HepG2 (cell line): ENCODE data around the gene ZFYVE21. TPM values are rescaled to one million over a fixed set of nuclear protein-coding genes. Genes with fewer than 3 reads are reported as not detected.

Source experiments
- ATAC-seq: fragments of 200-7000 bp; cut with Tn5 transposase; 3 replicates; pipeline ENCODE4 v1.9.1; 2020; ENCODE audit warnings: mild to moderate bottlenecking, moderate library complexity
- BruUV-seq: library from RNA; stranded (reverse); fragments of 400-500 nt; replicated peaks from 2 replicates; lab custom pipeline; 2021; lab: Mats Ljungman, UMichigan
- CTCF ChIA-PET: fragments of 300-600 bp; formaldehyde crosslinking; extraction: SDS; loops from one replicate; lab custom pipeline; 2021; ENCODE audit warnings: low total read pairs, inconsistent platforms, low intra/inter-chr PET ratio; lab: Yijun Ruan, JAX
- POLR2A ChIA-PET: fragments of 350-600 bp; sonication (Branson Sonifier 250); formaldehyde crosslinking; loops from one replicate; lab custom pipeline; 2020; ENCODE audit warnings: antibody characterized with exemption, inconsistent platforms; lab: Yijun Ruan, JAX
- DNase-seq: peaks from one replicate; pipeline ENCODE4 v3.0.0-alpha.2; 2015; ENCODE audit warnings: low spot score
- FAIRE-seq: peaks from 3 replicates; lab custom pipeline; 2011; peaks lifted over from hg19 to GRCh38; lab: Jason Lieb, UNC
- H2AFZ ChIP-seq: one replicate; pipeline ENCODE4 v1.6.1; 2011; ENCODE audit warnings: low read length, inconsistent platforms
- H3K27ac ChIP-seq: fragments of 300-600 bp; 3 replicates; pipeline ENCODE4 v1.8.0; 2011; ENCODE audit warnings: mixed run types, mild to moderate bottlenecking, mixed read lengths, low read length, inconsistent platforms; ENCODE audit not compliant: insufficient read depth; ENCODE audit errors: extremely low read length
- H3K27me3 ChIP-seq, 2 experiments: fragments of 200-600 bp in 1 of 2; 2 replicates in 1 of 2; 3 replicates in 1 of 2; pipeline versions ENCODE4 v1.6.0 to v1.8.0; 2011; ENCODE audit warnings: low read length in 2 of 2, mild to moderate bottlenecking in 2 of 2, moderate library complexity in 2 of 2, inconsistent platforms in 1 of 2; ENCODE audit not compliant: insufficient read depth in 2 of 2, control insufficient read depth in 1 of 2
- H3K36me3 ChIP-seq, 2 experiments: fragments of 200-600 bp in 1 of 2; replicated peaks in 1 of 2; 2 replicates in 1 of 2; 3 replicates in 1 of 2; pipeline versions ENCODE4 v1.5.1 to v1.8.0; 2011; ENCODE audit warnings: low read length in 2 of 2, inconsistent platforms in 1 of 2; ENCODE audit not compliant: insufficient read depth in 2 of 2, control insufficient read depth in 1 of 2
- H3K4me1 ChIP-seq: 2 replicates; pipeline ENCODE4 v1.5.1; 2012; ENCODE audit warnings: low read length, inconsistent platforms; ENCODE audit not compliant: insufficient read depth
- H3K4me2 ChIP-seq: 2 replicates; pipeline ENCODE4 v1.6.0; 2011; ENCODE audit warnings: low read depth, low read length, inconsistent platforms
- H3K4me3 ChIP-seq, 3 experiments: fragments of 200-600 bp in 1 of 3; sonication (generic), shearing (Covaris generic) in 1 of 3; replicated peaks in 1 of 3; 2 replicates each; pipeline ENCODE4 v1.5.1; 2011 to 2016; ENCODE audit warnings: low read length in 3 of 3, inconsistent platforms in 2 of 3, low read depth in 2 of 3, mild to moderate bottlenecking in 2 of 3, control low read depth in 1 of 3, mixed read lengths in 1 of 3; ENCODE audit not compliant: insufficient read depth in 1 of 3
- H3K79me2 ChIP-seq: one replicate; pipeline ENCODE4 v1.6.1; 2011; ENCODE audit warnings: low read length, inconsistent platforms; ENCODE audit not compliant: insufficient read depth
- H3K9ac ChIP-seq: 2 replicates; pipeline ENCODE4 v1.6.0; 2011; ENCODE audit warnings: mild to moderate bottlenecking, low read depth, low read length, inconsistent platforms; ENCODE audit not compliant: insufficient read depth
- H3K9me3 ChIP-seq: 2 replicates; pipeline ENCODE4 v1.5.1; 2012; ENCODE audit warnings: mild to moderate bottlenecking, low read length
- H4K20me1 ChIP-seq: 2 replicates; pipeline ENCODE4 v1.6.0; 2011; ENCODE audit warnings: inconsistent platforms, mild to moderate bottlenecking, low read length, moderate library complexity; ENCODE audit not compliant: insufficient read depth
- ATF7 ChIP-seq, 2 experiments: fragments of 450-650 bp in 1 of 2; sonication (generic) in 1 of 2; formaldehyde crosslinking in 1 of 2; IDR thresholded peaks; 2 replicates each; pipeline versions ENCODE4 v1.4.0 to v1.6.1; 2016 to 2020; ENCODE audit warnings: antibody characterized with exemption in 1 of 2, mild to moderate bottlenecking in 1 of 2, missing genetic modification reagents in 1 of 2
- HNRNPUL1 ChIP-seq: fragments of 200-400 bp; formaldehyde crosslinking; IDR thresholded peaks from 2 replicates; pipeline ENCODE4 v1.6.1; 2017; ENCODE audit warnings: low read depth, mild to moderate bottlenecking, low read length, moderate library complexity
- MAFG ChIP-seq: sonication (generic); formaldehyde crosslinking; IDR thresholded peaks from 2 replicates; pipeline ENCODE4 v1.5.1; 2020; ENCODE audit warnings: mild to moderate bottlenecking, missing genetic modification reagents
- MTA1 ChIP-seq: sonication (generic); formaldehyde crosslinking; IDR thresholded peaks from 2 replicates; pipeline ENCODE4 v1.4.0; 2020; ENCODE audit warnings: missing genetic modification reagents, mild to moderate bottlenecking, borderline replicate concordance
- MTF2 ChIP-seq: sonication (generic); formaldehyde crosslinking; IDR thresholded peaks from 2 replicates; pipeline ENCODE4 v1.5.0; 2020; ENCODE audit warnings: missing genetic modification reagents, borderline replicate concordance
- PHF5A ChIP-seq: IDR thresholded peaks from one replicate; pipeline ENCODE4 v1.6.1; 2018; ENCODE audit warnings: low read depth, missing genetic modification reagents; ENCODE audit not compliant: unreplicated experiment
- SAFB2 ChIP-seq: sonication (generic); formaldehyde crosslinking; IDR thresholded peaks from 2 replicates; pipeline ENCODE4 v1.5.1; 2020; ENCODE audit warnings: missing genetic modification reagents, low read depth, mild to moderate bottlenecking, borderline replicate concordance
- SAP130 ChIP-seq: IDR thresholded peaks from 2 replicates; pipeline ENCODE4 v1.6.1; 2016; ENCODE audit warnings: low read depth
- STAT5B ChIP-seq: sonication (generic); formaldehyde crosslinking; IDR thresholded peaks from 2 replicates; pipeline ENCODE4 v1.4.0; 2020; ENCODE audit warnings: missing genetic modification reagents
- YY1 ChIP-seq: IDR thresholded peaks from 2 replicates; pipeline ENCODE4 v1.6.1; 2011; ENCODE audit warnings: low read length, low read depth, moderate library complexity, mild to moderate bottlenecking; ENCODE audit not compliant: insufficient read depth, insufficient replicate concordance
- ZNF264 ChIP-seq: sonication (generic); formaldehyde crosslinking; IDR thresholded peaks from 2 replicates; pipeline ENCODE4 v1.4.0; 2020; ENCODE audit warnings: missing genetic modification reagents
- ZNF549 ChIP-seq: sonication (generic); formaldehyde crosslinking; IDR thresholded peaks from 2 replicates; pipeline ENCODE4 v1.5.0; 2020; ENCODE audit warnings: missing genetic modification reagents
- ZNF781 ChIP-seq: sonication (generic); formaldehyde crosslinking; IDR thresholded peaks from 2 replicates; pipeline ENCODE4 v1.5.1; 2020; ENCODE audit warnings: borderline replicate concordance, mild to moderate bottlenecking, missing genetic modification reagents; ENCODE audit errors: not compliant biosample characterization
- WGBS: methylation state at CpG from one replicate; pipeline ENCODE4 v1.1.6; 2017; ENCODE audit warnings: low lambda C conversion rate; 5-methylcytosine and 5-hydroxymethylcytosine counted together
- in situ Hi-C: cut with HindIII; loops from 2 replicates; pipeline ENCODE4 v1.10.0; 2017; ENCODE audit warnings: low pct_unique_long_range_greater_than_20kb; ENCODE audit not compliant: extremely low pct_ligation_motif_present
- intact Hi-C: fragments of 100-400 bp; cut with micrococcal nuclease; formaldehyde crosslinking; loops from one replicate; pipeline ENCODE4 v1.10.0; 2022; ENCODE audit not compliant: unreplicated experiment
- polyA plus RNA-seq, 8 experiments: library from polyadenylated mRNA; depleted of rRNA in 3 of 8; stranded (reverse) in 7 of 8; unstranded in 1 of 8; fragments of >200 nt; fragmentation: Illumina TruSeq in 4 of 8; extraction: Trizol in 4 of 8; gene quantifications; 2 replicates each; pipeline versions ENCODE4 v1.2.1 to v1.2.3, GENCODE V29; 2011 to 2016; ENCODE audit warnings: low read depth in 4 of 8, missing spikeins in 1 of 8, mixed read lengths in 1 of 8; ENCODE audit not compliant: insufficient read depth in 1 of 8
- total RNA-seq, 5 experiments: library from RNA; depleted of rRNA; stranded (reverse); fragments of >200 nt; fragmentation: Illumina TruSeq; extraction: Trizol; gene quantifications; 2 replicates each; pipeline ENCODE4 v1.2.3, GENCODE V29; 2016; ENCODE audit warnings: low read depth in 1 of 5
- TF ChIP-seq, protein P1 (sequence below): sonication (generic); formaldehyde crosslinking; IDR thresholded peaks from 2 replicates; pipeline ENCODE4 v1.4.0; 2020; ENCODE audit warnings: missing genetic modification reagents, mild to moderate bottlenecking, borderline replicate concordance
- TF ChIP-seq, protein P2 (sequence below): sonication (generic); formaldehyde crosslinking; IDR thresholded peaks from 2 replicates; pipeline ENCODE4 v1.4.0; 2020; ENCODE audit warnings: missing genetic modification reagents
- TF ChIP-seq, protein P3 (sequence below): sonication (generic); formaldehyde crosslinking; IDR thresholded peaks from 2 replicates; pipeline ENCODE4 v1.5.0; 2020; ENCODE audit warnings: mild to moderate bottlenecking, missing genetic modification reagents

ZFYVE21 gene
- total and polyA plus RNA-seq, 2 of the 13 experiments (the other 11 are each of a cell fraction or from before 2014, with no cell fraction given) = 34.3 to 34.4 TPM

DNA sequence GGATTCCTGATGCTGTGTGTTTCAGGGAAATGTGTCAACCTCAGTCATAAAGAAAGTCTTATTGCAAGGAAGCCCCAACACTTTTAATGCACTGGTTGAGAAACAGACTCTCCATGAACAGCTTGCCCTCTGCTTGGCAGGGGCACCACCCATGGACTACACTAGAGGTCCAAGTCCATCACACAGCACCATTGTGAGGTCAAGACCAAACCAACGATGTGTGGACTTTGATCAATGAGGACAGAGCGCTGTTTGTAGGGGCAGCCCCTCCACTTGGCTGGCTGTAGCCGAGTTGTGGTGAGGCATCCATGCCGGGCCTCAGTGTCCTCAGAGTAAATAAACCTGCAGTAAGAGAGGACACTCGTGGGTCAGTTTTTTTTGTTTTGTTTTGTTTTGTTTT lies 29.8 kb downstream of the ZFYVE21 start (continued):
- TF ChIP-seq, protein P1, sequence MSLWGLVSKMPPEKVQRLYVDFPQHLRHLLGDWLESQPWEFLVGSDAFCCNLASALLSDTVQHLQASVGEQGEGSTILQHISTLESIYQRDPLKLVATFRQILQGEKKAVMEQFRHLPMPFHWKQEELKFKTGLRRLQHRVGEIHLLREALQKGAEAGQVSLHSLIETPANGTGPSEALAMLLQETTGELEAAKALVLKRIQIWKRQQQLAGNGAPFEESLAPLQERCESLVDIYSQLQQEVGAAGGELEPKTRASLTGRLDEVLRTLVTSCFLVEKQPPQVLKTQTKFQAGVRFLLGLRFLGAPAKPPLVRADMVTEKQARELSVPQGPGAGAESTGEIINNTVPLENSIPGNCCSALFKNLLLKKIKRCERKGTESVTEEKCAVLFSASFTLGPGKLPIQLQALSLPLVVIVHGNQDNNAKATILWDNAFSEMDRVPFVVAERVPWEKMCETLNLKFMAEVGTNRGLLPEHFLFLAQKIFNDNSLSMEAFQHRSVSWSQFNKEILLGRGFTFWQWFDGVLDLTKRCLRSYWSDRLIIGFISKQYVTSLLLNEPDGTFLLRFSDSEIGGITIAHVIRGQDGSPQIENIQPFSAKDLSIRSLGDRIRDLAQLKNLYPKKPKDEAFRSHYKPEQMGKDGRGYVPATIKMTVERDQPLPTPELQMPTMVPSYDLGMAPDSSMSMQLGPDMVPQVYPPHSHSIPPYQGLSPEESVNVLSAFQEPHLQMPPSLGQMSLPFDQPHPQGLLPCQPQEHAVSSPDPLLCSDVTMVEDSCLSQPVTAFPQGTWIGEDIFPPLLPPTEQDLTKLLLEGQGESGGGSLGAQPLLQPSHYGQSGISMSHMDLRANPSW (CRISPR knock-in tag) = no peak

DNA sequence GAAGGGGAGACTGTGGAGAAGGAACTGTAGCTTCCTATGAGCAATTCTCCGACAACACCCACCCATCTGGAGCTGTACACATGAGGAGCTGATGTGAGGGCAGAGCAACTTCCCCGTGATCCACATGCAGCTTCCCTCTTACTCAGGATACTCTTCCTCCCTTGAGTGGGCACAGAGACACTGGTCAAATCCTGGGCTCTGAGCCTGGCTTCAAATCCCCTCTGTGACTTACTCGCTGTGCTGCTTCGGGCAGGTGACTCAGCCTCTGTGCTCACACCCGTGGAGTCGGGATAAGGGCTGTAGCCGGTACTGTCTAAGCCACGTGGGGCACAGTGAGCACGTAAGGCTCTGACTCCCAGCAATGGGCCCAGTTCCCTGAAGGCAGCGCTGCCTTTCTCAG lies 31.1 kb downstream of the ZFYVE21 start:
- Histone ChIP-seq H3K4me1 (peaks cover 16% of the 10 kb centered on the region), H3K4me3 (no peak overlapping the region), H3K9me3 (no peaks in the 10 kb centered on the region), H3K27me3 (no peaks in the 10 kb centered on the region), H3K36me3 (peaks cover 9 to 34% of the 10 kb centered on the region in 2 experiments; a peak in 4 of 5 replicates), H3K4me2 (no peak overlapping the region)
- ChIA-PET POLR2A (no interaction called here), CTCF (no interaction called here)
- no TSS peak for BruUV-seq
- DNase-seq (no peak), FAIRE-seq (no peak)
- TF ChIP-seq MTA1 (CRISPR knock-in tag) (no peak), SAP130 (CRISPR knock-in tag) (no peak), PHF5A (CRISPR knock-in tag) (no peak), ATF7 (IDR thresholded peaks at IDR 0.05) (no peak), ATF7 (CRISPR knock-in tag; IDR thresholded peaks at IDR 0.05) (no peak), MAFG (CRISPR knock-in tag) (no peak), HNRNPUL1 (no peak), YY1 (no peak), ZNF781 (CRISPR knock-in tag) (no peak), ZNF264 (CRISPR knock-in tag) (no peak), ZNF549 (CRISPR knock-in tag) (no peak), SAFB2 (CRISPR knock-in tag) (no peak), STAT5B (CRISPR knock-in tag) (no peak), MTF2 (no peak)
- TF ChIP-seq, protein P2, sequence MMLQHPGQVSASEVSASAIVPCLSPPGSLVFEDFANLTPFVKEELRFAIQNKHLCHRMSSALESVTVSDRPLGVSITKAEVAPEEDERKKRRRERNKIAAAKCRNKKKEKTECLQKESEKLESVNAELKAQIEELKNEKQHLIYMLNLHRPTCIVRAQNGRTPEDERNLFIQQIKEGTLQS (CRISPR knock-in tag) = no peak
- TF ChIP-seq, protein P3, sequence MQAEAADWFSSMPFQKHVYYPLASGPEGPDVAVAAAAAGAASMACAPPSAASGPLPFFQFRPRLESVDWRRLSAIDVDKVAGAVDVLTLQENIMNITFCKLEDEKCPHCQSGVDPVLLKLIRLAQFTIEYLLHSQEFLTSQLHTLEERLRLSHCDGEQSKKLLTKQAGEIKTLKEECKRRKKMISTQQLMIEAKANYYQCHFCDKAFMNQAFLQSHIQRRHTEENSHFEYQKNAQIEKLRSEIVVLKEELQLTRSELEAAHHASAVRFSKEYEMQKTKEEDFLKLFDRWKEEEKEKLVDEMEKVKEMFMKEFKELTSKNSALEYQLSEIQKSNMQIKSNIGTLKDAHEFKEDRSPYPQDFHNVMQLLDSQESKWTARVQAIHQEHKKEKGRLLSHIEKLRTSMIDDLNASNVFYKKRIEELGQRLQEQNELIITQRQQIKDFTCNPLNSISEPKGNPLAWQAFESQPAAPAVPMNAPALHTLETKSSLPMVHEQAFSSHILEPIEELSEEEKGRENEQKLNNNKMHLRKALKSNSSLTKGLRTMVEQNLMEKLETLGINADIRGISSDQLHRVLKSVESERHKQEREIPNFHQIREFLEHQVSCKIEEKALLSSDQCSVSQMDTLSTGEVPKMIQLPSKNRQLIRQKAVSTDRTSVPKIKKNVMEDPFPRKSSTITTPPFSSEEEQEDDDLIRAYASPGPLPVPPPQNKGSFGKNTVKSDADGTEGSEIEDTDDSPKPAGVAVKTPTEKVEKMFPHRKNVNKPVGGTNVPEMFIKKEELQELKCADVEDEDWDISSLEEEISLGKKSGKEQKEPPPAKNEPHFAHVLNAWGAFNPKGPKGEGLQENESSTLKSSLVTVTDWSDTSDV (CRISPR knock-in tag) = no peak
- TF ChIP-seq, all 625 proteins: peak for 0
- intact Hi-C loops (no loop called here), in situ Hi-C loops (no loop called here)
- no peak overlapping the region for H2AFZ ChIP-seq
- ATAC-seq = no peak
- 100% methylated on average over 3 of the region's 10 CpGs for WGBS
- H3K79me2 ChIP-seq = no peaks in the 10 kb centered on the region
- no peak overlapping the region for H3K9ac ChIP-seq
- H4K20me1 ChIP-seq = no peaks in the 10 kb centered on the region
- no peak overlapping the region for H3K27ac ChIP-seq
